ENCODE results near the gene CAPN10. TPM values are rescaled to one million over a fixed set of nuclear protein-coding genes. Genes with fewer than 3 reads are reported as not detected.
A peak's percentile ranks its signal among the peaks of the same experiment; 100 is the strongest.

The CAPN10 gene
- polyA plus RNA-seq, 1 donor from 2014 or later = 18.2 TPM

DNA sequence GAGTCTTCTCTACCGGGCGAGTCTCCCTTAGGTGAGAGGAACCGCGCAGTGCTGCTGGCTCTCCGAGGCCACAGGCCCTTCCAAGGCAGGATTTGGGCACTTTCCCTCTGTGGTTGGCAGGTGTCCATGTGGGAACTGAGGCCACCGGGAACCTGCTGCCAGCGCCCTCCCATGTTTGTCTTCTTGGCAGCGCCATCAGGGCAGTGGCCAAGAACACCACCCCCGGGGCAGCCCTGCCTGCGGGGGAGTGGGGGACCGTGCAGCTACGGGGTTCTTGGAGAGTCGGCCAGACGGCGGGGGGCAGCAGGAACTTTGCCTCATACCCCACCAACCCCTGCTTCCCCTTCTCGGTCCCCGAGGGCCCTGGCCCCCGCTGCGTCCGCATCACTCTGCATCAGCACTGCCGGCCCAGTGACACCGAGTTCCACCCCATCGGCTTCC, 10.0 kb downstream of the CAPN10 start:
- Mint-ChIP-seq H3K27ac (no peak overlapping the region), H3K4me1 (no peaks in the 10 kb centered on the region), H3K36me3 (peaks cover 3% of the 10 kb centered on the region), H3K9me3 (no peaks in the 10 kb centered on the region), H3K27me3 (no peaks in the 10 kb centered on the region), H3K4me3 (no peak overlapping the region)

DNA sequence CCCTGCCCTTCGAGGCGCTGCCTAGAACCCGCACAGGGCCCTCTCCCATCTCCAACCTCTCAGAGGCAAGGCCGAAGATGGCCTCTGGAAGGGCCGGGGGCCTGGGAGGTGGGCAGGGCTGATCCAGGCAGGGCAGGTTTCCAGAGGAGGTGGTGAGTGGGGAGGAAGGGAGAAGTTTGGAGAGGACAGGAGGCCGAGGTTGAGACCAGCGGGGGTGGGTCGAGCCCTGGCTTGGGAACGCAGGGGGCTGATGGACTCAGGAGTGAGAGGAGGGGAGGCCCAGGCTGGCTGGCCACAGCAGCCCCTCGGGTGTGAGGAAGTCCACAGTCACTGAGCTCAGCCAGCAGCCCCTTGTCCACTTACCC, 10.5 kb downstream of the CAPN10 start:
- Mint-ChIP-seq H3K27me3 (no peaks in the 10 kb centered on the region), H3K27ac (no peak overlapping the region), H3K9me3 (no peaks in the 10 kb centered on the region), H3K4me3 (no peak overlapping the region), H3K36me3 (peaks cover 1% of the 10 kb centered on the region), H3K4me1 (no peaks in the 10 kb centered on the region)

DNA sequence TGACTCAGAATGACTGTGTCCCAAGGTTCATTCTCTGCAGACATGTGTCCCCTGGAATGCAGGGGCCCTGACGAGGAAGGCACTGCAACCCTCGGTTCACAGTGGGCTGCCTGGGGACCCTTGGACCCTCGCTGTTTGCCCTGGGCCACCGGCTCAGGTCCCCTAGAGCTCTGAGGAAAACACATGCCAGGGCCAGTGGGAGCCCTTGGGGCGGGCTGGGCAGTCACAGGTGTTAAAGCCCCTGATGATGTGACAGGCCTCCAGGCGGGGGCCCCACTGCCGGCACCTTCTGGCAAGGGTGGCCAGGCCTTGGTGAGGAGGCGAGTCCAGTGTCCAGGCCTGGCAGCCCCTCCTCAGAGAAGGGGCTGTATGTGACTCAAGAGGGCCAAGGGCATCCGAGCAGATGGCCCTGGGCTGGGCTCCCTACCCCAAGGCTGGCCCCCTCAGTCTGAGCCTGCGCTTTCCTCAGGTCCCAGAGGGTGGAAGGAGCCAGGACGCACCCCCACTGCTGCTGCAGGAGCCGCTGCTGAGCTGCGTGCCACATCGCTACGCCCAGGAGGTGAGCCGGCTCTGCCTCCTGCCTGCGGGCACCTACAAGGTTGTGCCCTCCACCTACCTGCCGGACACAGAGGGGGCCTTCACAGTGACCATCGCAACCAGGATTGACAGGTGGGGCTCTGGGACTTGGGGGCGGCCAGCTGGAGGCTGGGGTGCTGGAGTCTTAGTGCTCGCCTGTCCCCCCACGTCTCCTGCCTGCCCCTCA, 11.1 kb downstream of the CAPN10 start:
- H3K27me3 Mint-ChIP-seq = no peaks in the 10 kb centered on the region
- H3K4me1 Mint-ChIP-seq = no peaks in the 10 kb centered on the region
- H3K9me3 Mint-ChIP-seq = no peaks in the 10 kb centered on the region
- no peak overlapping the region for H3K27ac Mint-ChIP-seq
- no peak overlapping the region for H3K4me3 Mint-ChIP-seq
- peaks cover 1% of the 10 kb centered on the region for H3K36me3 Mint-ChIP-seq

DNA sequence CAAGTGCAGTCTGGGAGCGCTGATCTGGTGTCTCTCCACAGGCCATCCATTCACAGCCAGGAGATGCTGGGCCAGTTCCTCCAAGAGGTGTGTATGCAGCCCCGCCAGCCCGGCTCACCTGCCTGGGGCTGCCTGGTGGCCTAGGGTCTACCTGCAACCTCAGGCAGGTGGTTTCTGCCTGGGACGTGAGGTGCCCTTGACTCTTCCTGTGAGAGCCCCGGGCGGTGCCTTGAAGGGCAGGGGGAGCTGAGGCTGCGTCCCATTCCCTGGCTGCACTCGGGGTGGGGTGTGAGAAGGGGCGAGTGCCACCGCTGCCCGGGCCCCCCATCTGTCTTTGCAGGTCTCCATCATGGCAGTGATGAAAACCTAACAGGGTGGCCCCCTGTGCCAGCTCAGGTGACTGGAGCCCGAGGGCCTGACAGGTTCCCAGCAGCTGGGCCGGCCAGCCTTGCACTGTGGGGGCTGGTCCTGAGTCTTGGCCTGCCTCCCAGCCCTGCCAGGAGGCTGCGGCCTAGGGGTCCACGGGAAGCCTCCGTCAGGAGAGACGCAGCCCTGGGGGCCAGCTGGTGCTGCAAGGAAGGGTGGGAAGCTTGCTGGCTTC, 11.9 kb downstream of the CAPN10 start:
- no peaks in the 10 kb centered on the region for H3K9me3 Mint-ChIP-seq
- no peaks in the 10 kb centered on the region for H3K27me3 Mint-ChIP-seq
- H3K4me3 Mint-ChIP-seq = no peak overlapping the region
- H3K4me1 Mint-ChIP-seq = no peaks in the 10 kb centered on the region
- H3K27ac Mint-ChIP-seq = no peak overlapping the region
- peaks cover 1% of the 10 kb centered on the region for H3K36me3 Mint-ChIP-seq

DNA sequence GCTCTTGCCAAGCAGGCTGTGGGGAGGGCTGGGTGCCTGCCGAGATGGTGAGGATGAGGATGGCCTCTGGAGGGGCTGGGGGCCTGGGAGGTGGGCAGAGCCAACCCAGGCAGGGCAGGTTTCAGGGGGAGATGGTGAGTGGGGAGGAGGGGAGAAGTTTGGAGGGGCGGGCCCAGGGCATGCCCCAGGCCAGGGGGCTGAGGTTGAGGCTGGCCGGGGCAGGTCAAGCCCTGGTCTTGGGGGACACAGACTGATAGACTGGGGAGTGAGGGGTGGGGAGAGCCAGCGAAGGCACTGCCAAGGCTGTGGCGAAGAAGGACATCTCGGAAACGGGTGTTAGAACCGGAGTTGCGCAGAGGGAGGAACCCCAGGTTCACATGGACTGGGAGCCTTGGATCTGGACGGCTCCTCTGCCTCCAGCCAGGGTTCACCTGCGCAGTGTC, 12.6 kb downstream of the CAPN10 start:
- H3K9me3 Mint-ChIP-seq = no peaks in the 10 kb centered on the region
- H3K27ac Mint-ChIP-seq = no peak overlapping the region
- no peaks in the 10 kb centered on the region for H3K4me1 Mint-ChIP-seq
- peak overlapping the region in 1 of 4 donors; percentile 39 for H3K4me3 Mint-ChIP-seq
- H3K36me3 Mint-ChIP-seq = peaks cover 1% of the 10 kb centered on the region
- H3K27me3 Mint-ChIP-seq = no peaks in the 10 kb centered on the region

DNA sequence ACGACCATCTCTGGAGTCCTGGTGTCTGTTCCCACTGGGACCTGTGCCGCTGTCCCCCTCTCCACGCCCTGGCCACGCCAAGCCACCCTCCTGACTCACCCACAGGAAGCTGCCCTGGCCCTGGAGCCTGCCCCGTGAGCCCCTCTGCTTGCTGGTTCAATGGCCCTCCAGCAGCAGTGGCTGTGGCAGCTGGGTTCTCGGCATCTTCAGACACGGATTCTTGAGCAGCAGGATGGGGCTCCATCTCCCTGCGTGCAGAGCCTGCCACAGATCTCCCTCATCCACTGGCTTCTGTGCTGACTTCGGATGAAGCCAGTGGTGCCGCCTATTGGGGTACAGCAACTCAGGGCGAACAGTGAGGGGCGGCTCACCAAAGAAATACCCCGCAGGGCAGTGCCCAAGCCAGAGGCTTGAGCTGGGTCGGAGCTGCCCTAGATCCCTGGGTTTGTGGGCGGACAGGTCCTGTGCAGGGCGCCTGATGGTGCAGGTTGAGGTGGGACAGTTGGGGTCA, 14.0 kb downstream of the CAPN10 start:
- H3K9me3 Mint-ChIP-seq = no peaks in the 10 kb centered on the region
- no peak overlapping the region for H3K27ac Mint-ChIP-seq
- H3K4me3 Mint-ChIP-seq = no peak overlapping the region
- peaks cover 1% of the 10 kb centered on the region for H3K36me3 Mint-ChIP-seq
- H3K4me1 Mint-ChIP-seq = no peaks in the 10 kb centered on the region
- H3K27me3 Mint-ChIP-seq = no peaks in the 10 kb centered on the region

DNA sequence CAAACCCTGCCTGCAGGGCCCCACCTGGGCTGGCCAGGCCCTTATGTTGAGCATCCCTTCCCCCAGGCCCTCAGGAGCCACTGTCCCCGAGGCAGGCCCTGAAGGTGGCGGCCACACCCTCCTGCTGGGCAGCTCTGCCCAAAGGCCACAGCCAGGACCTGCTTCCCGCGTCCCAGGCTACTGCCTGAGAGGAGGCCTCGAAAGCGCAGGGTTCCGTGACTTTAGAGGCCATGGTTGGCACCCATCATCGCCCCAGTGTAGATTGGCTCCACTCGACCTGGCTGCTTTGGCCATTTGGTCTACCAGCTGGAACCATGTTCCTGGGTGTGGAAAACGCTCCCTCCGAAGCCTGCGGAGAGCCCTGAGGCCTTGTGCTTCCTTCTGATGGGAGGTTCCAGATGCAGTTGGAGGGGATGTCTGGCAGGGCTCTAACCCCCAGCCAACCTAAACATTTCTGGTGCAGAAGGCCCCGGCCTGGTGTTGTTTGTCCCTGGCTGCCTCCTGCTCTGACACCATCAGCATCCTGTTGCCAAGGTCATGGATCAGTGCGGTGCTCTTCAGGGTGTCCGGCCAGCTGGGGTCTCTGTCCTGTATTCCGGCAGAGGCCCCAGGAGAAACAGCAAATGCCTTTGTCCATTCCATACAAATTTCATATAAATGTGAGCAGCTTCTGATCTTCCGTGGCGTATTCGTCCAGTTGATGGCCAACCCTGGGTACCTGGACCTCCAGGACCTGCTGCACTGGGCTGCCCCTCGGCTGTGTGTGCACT, 14.7 kb downstream of the CAPN10 start:
- Mint-ChIP-seq H3K4me3 (no peak overlapping the region), H3K27ac (no peak overlapping the region), H3K36me3 (peaks cover 1% of the 10 kb centered on the region), H3K4me1 (no peaks in the 10 kb centered on the region), H3K27me3 (no peaks in the 10 kb centered on the region), H3K9me3 (no peaks in the 10 kb centered on the region)

DNA sequence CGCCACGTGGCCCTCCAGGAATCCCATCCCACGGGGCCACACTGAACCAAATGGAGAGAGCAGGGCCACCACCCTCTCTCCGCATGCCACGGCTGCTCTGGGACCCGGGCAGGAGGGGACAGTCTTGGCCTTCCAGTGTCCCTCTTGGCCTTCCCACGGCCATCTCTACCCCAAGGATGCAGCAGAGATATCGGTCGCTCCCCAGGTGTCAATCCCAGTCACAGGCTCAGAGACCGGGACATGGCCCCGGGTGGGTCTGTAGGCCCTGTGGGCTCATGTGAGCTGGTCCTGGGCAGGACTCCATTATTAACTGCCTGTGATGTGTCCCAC, 15.3 kb downstream of the CAPN10 start:
- H3K27me3 Mint-ChIP-seq = no peaks in the 10 kb centered on the region
- H3K36me3 Mint-ChIP-seq = peaks cover 1% of the 10 kb centered on the region
- no peak overlapping the region for H3K4me3 Mint-ChIP-seq
- no peak overlapping the region for H3K27ac Mint-ChIP-seq
- no peaks in the 10 kb centered on the region for H3K4me1 Mint-ChIP-seq
- no peaks in the 10 kb centered on the region for H3K9me3 Mint-ChIP-seq

DNA sequence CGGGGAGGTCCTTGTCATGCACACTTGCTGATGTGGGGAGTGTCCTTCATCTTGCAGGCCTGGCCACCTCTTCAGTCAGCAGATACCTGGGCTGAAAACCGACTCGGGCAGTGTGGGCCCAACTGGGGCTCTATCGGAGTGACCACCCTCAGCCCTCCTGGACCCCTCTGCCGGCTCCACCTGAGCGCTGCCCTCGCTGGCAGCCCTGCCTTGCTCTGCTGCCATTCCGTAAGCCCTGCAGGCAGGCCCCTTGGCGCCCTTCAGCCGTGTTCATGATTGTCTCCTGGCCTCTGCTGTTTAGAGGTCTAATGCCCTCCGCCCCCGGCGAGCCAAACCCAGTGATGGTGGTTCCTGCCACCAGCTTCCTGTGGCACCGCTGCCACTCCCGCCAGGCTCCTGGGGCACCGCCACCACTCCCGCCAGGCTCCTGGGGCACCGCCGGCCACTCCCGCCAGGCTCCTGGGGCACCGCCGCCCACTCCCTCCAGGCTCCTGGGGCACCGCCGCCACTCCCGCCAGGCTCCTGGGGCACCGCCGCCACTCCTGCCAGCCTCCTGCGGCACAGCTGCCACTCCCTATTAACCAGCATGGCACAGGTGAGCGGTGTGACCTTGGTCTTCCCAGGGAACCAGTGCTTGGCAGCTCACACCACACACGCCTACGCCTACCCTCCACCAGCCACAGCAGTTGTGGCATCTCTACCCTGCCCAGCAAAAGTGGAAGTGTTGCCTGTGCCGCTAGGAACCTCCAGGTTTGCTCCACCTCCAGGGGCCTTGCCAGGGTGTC, 15.9 kb downstream of the CAPN10 start:
- Mint-ChIP-seq H3K27ac (no peak overlapping the region), H3K4me1 (no peaks in the 10 kb centered on the region), H3K9me3 (no peaks in the 10 kb centered on the region), H3K4me3 (no peak overlapping the region), H3K27me3 (no peaks in the 10 kb centered on the region), H3K36me3 (peaks cover 1% of the 10 kb centered on the region)

DNA sequence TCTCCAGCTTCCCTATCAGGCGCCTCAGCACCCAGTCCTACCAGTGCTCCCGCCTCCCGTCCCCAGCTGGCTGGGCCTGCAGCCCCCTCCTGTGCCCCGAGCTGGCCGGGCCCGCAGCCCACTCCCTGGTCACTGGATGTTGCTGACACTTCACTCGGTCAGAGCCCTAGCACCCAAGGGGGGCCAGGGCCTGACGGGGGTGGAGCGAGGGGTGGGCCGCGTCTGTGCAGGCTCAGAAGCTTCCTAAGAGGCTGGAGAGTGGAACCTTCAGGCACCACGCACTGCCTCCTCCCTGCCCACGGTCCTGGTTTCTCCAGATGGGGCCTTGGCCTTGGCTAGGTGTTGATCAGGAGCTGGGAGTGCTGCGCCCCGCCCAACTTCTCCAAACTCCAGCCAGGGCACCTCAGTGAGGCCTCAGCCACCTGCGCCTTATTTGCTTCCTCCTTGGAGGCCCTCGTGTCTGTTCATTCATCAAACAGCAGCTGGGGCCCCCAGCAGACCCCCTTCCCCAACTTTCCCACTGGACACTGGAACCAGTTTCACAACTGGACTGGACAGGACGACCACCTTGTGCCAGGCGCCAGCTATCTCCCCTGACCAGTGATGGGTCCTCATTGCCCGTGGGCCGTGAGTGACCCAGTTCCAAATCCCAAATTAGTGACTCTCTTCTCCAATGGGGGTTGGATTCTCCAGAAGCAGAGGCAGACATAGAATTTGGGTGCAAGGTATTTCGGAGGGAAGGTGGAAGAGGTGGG, 16.7 kb downstream of the CAPN10 start:
- Mint-ChIP-seq H3K4me3 (no peak overlapping the region), H3K36me3 (peaks cover 1% of the 10 kb centered on the region), H3K27ac (no peak overlapping the region), H3K27me3 (no peaks in the 10 kb centered on the region), H3K9me3 (no peaks in the 10 kb centered on the region), H3K4me1 (no peaks in the 10 kb centered on the region)

DNA sequence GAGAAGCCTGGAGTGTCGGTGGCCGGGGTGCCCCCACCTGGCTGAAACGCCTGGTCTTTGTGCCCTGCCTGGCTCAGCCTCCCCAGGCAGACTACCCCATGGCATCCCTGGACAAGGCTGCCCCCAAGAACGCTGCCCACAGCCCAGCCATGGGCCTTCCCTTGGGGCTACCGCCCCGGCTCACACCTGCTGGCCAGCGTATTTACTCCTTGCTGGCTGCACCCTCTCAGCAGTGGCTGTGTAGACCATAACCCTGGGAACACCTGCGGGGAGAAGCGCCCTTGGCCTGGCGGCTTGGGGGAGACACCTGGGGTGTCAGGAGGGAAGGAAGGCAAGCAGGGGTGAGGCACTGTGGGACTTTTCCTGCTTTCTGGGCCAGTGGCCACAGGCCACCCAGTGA, 17.3 kb downstream of the CAPN10 start:
- Mint-ChIP-seq H3K27me3 (no peaks in the 10 kb centered on the region), H3K9me3 (no peaks in the 10 kb centered on the region), H3K36me3 (peaks cover 1% of the 10 kb centered on the region), H3K27ac (no peak overlapping the region), H3K4me1 (no peaks in the 10 kb centered on the region), H3K4me3 (no peak overlapping the region)

DNA sequence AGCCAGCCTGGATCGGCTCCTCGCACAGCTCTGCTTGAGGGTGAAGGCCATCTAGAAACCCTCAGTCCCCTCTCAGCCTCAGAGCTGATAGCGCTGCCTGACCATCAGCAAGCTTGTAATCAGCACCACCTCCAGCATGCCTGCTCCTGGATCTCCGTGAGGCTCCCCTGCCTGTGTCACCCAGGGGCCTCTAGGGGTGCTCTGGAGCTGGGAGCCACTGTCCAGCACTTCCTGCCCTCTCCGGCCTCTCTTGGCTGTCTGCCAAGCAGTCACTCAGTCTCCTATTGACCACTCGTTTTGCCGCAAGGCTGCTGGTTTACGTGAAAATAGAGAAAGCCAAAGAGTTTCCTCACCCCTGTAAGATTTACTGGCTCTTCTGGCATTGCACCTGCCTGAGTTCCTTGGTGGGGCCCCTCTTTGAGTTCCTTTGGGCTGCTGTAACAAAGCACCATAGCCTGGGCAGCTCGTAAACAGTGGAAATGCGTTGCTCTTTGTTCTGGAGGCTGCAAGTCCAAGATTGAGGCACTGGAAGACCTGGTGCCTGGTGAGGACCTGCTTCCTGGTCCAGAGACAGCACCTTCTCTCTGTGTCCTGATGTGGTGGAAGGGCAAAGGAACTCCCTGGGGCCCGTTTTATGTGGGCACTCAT, 17.9 kb downstream of the CAPN10 start:
- Mint-ChIP-seq H3K27me3 (no peaks in the 10 kb centered on the region), H3K36me3 (peaks cover 1% of the 10 kb centered on the region), H3K9me3 (no peaks in the 10 kb centered on the region), H3K27ac (peak overlapping the region in 1 of 3 donors; percentile 53), H3K4me1 (no peaks in the 10 kb centered on the region), H3K4me3 (no peak overlapping the region)

DNA sequence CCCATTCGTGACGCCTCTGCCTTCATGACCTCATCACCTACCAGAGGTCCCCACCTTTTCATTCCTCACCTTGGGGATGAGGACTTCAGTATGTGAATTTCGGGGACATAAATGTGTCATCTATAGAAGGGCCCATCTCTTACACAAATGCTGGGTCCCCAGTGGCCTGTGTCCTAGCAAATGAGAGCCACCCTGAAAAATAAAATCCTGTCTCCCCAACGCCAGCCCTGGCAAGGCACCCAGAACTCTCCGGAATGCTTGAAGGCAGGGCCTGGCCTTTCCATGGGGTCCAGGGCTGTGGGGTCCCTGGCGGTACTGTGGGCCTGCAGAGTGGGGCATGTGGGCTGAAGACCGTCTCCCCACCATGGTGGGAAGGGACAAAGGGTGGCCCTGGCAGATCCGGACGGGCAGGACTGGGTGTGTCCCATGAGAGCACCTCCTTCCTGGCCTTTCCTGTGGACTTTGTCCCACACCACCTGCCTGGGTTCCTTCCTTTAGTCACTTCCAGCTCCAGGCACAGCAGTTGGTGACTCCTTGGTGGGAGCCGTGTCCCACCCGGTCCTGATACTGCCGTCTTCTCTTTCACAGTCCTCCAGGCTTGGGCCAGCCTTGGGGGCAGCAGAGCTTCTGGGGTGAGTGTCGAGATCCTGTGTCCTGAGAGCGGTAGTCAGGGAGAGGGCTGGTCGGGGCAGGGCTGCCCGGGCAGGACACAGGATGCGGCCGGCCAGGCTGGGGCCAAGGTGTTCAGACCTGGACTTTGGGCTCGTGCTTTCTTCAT, 18.6 kb downstream of the CAPN10 start:
- no peaks in the 10 kb centered on the region for H3K4me1 Mint-ChIP-seq
- peak overlapping the region in 1 of 3 donors; percentile 69 for H3K27ac Mint-ChIP-seq
- no peak overlapping the region for H3K4me3 Mint-ChIP-seq

More for the DNA sequence above, 18.6 kb downstream of the CAPN10 start:
- Mint-ChIP-seq H3K9me3 (no peaks in the 10 kb centered on the region), H3K27me3 (no peaks in the 10 kb centered on the region), H3K36me3 (peaks cover 1% of the 10 kb centered on the region)

All from IgD-negative memory B cell (primary cell).